ENCODE measurements around the gene EEF2.
"Not testable (repeated sequence)": the region's sequence is repeated elsewhere in the genome, so short reads cannot be mapped to it uniquely, and the experiment has no call there.

- TF ChIP-seq, protein P1, sequence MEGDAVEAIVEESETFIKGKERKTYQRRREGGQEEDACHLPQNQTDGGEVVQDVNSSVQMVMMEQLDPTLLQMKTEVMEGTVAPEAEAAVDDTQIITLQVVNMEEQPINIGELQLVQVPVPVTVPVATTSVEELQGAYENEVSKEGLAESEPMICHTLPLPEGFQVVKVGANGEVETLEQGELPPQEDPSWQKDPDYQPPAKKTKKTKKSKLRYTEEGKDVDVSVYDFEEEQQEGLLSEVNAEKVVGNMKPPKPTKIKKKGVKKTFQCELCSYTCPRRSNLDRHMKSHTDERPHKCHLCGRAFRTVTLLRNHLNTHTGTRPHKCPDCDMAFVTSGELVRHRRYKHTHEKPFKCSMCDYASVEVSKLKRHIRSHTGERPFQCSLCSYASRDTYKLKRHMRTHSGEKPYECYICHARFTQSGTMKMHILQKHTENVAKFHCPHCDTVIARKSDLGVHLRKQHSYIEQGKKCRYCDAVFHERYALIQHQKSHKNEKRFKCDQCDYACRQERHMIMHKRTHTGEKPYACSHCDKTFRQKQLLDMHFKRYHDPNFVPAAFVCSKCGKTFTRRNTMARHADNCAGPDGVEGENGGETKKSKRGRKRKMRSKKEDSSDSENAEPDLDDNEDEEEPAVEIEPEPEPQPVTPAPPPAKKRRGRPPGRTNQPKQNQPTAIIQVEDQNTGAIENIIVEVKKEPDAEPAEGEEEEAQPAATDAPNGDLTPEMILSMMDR (IDR thresholded peaks at IDR 0.05 in 4 of 5, conservative IDR thresholded peaks at IDR 0.05 in 1 of 5): not testable (repeated sequence)
- TF ChIP-seq POLR2A (IDR thresholded peaks at IDR 0.05): not testable (repeated sequence)
These were observed 15.5 kb upstream of the EEF2 start for GRCh38 chr19:4000798-4001197.
